Prostate gland (tissue), 2 donors: Measurements from ENCODE around the gene GSTM1.
"Not testable (repeated sequence)": the region's sequence is repeated elsewhere in the genome, so short reads cannot be mapped to it uniquely, and the experiment has no call there.

Experiments
- CTCF ChIP-seq, 4 experiments: fragments of 200-600 bp in 2 of 4; fragments of 450-650 bp in 2 of 4; sonication (generic) in 2 of 4; IDR thresholded peaks; 1 replicate in 3 of 4; 2 replicates in 1 of 4; pipeline ENCODE4 v1.5.1; 2016 to 2019; ENCODE audit warnings: antibody characterized with exemption in 4 of 4, mild to moderate bottlenecking in 2 of 4, moderate library complexity in 2 of 4
- POLR2A ChIP-seq: fragments of 450-650 bp; IDR thresholded peaks from one replicate; pipeline ENCODE4 v1.6.1; 2016; ENCODE audit warnings: antibody characterized with exemption, mild to moderate bottlenecking

- TF ChIP-seq CTCF (IDR thresholded peaks at IDR 0.05); POLR2A: not testable (repeated sequence)
Observed at GRCh38 chr1:109709822-109710221, 22.2 kb downstream of the GSTM1 start.
